Stimulated activated CD4-positive, alpha-beta T cell treated with anti-CD3 and anti-CD28 coated beads, TNF-alpha, amount 100 ng/mL, for 48 hours (primary cell): ENCODE results near the gene CTNNA3.

Source experiments
- DNase-seq, 3 donors: peaks; one replicate each; pipeline ENCODE4 v3.0.0-alpha.2; 2020; ENCODE audit warnings: low read depth in 3 of 3

Gene CTNNA3

GRCh38 chr10:66877361-66877760 is 818.6 kb downstream of the CTNNA3 start:
- no peak for DNase-seq

GRCh38 chr10:66869635-66870034 is 826.4 kb downstream of the CTNNA3 start:
- DNase-seq, result no peak

GRCh38 chr10:66862687-66863258 is 833.2 kb downstream of the CTNNA3 start:
- no peak for DNase-seq

GRCh38 chr10:66860376-66860945 is 835.5 kb downstream of the CTNNA3 start:
- DNase-seq, result no peak

- DNase-seq, result no peak
These were observed 843.2 kb downstream of the CTNNA3 start for GRCh38 chr10:66852811-66853210.

GRCh38 chr10:66848856-66849255 is 847.1 kb downstream of the CTNNA3 start:
- DNase-seq, result no peak

GRCh38 chr10:66844176-66844942 is 851.6 kb downstream of the CTNNA3 start:
- DNase-seq, result no peak

GRCh38 chr10:66843396-66843795 is 852.6 kb downstream of the CTNNA3 start:
- DNase-seq, result no peak

- DNase-seq, result no peak
These were observed 853.1 kb downstream of the CTNNA3 start for GRCh38 chr10:66842867-66843266.

- DNase-seq, result no peak
These were observed 853.6 kb downstream of the CTNNA3 start for GRCh38 chr10:66842371-66842770.

GRCh38 chr10:66838656-66839055 is 857.3 kb downstream of the CTNNA3 start:
- no peak for DNase-seq

GRCh38 chr10:66837990-66838389 is 858.0 kb downstream of the CTNNA3 start:
- DNase-seq, result no peak

GRCh38 chr10:66837335-66837734 is 858.7 kb downstream of the CTNNA3 start:
- DNase-seq, result no peak

GRCh38 chr10:66836771-66837170 is 859.2 kb downstream of the CTNNA3 start:
- no peak for DNase-seq

- DNase-seq, result no peak
These were observed 859.9 kb downstream of the CTNNA3 start for GRCh38 chr10:66836057-66836456.

- DNase-seq, result no peak
These were observed 860.6 kb downstream of the CTNNA3 start for GRCh38 chr10:66835400-66835799.

GRCh38 chr10:66834802-66835201 is 861.2 kb downstream of the CTNNA3 start:
- DNase-seq, result no peak

GRCh38 chr10:66833861-66834260 is 862.1 kb downstream of the CTNNA3 start:
- no peak for DNase-seq

GRCh38 chr10:66832781-66833422 is 863.1 kb downstream of the CTNNA3 start:
- no peak for DNase-seq

GRCh38 chr10:66828957-66829356 is 867.0 kb downstream of the CTNNA3 start:
- no peak for DNase-seq

- no peak for DNase-seq
These were observed 868.6 kb downstream of the CTNNA3 start for GRCh38 chr10:66827353-66827752.

- no peak for DNase-seq
These were observed 872.7 kb downstream of the CTNNA3 start for GRCh38 chr10:66823301-66823700.

- DNase-seq, result no peak
These were observed 873.2 kb downstream of the CTNNA3 start for GRCh38 chr10:66822801-66823200.
